ENCODE measurements around the gene MYO16.

MYO16 gene

GRCh38 chr13:109139346-109139745, 509.9 kb downstream of the MYO16 start:
- DNase-seq, result no peak

- no peak for DNase-seq
These were observed 510.6 kb downstream of the MYO16 start for GRCh38 chr13:109140054-109140453.

- DNase-seq, result no peak
These were observed 511.3 kb downstream of the MYO16 start for GRCh38 chr13:109140479-109141349.

- DNase-seq, result no peak
These were observed 512.3 kb downstream of the MYO16 start for GRCh38 chr13:109141706-109142105.

- DNase-seq, result no peak
These were observed 515.5 kb downstream of the MYO16 start for GRCh38 chr13:109144693-109145437.

- peak; percentile 40 to 64 for DNase-seq
These were observed 516.2 kb downstream of the MYO16 start for GRCh38 chr13:109145631-109146030.

GRCh38 chr13:109146393-109146792, 517.0 kb downstream of the MYO16 start:
- no peak for DNase-seq

- no peak for DNase-seq
These were observed 517.7 kb downstream of the MYO16 start for GRCh38 chr13:109146912-109147647.

- no peak for DNase-seq
These were observed 518.8 kb downstream of the MYO16 start for GRCh38 chr13:109148243-109148642.

- DNase-seq, result peak in 1 of 2 experiments; percentile 28
These were observed 521.3 kb downstream of the MYO16 start for GRCh38 chr13:109150696-109151095.

GRCh38 chr13:109151255-109151654, 521.8 kb downstream of the MYO16 start:
- no peak for DNase-seq

- no peak for DNase-seq
These were observed 522.3 kb downstream of the MYO16 start for GRCh38 chr13:109151696-109152095.

- DNase-seq, result no peak
These were observed 523.0 kb downstream of the MYO16 start for GRCh38 chr13:109152311-109152820.

GRCh38 chr13:109152941-109153340, 523.5 kb downstream of the MYO16 start:
- no peak for DNase-seq

GRCh38 chr13:109154146-109154545, 524.7 kb downstream of the MYO16 start:
- DNase-seq, result no peak

- DNase-seq, result no peak
These were observed 525.1 kb downstream of the MYO16 start for GRCh38 chr13:109154546-109154945.

GRCh38 chr13:109154966-109155761, 525.8 kb downstream of the MYO16 start:
- DNase-seq, result no peak

GRCh38 chr13:109156181-109156935, 526.9 kb downstream of the MYO16 start:
- DNase-seq, result no peak

- no peak for DNase-seq
These were observed 527.9 kb downstream of the MYO16 start for GRCh38 chr13:109157275-109157674.

GRCh38 chr13:109158383-109158782, 529.0 kb downstream of the MYO16 start:
- DNase-seq, result no peak

GRCh38 chr13:109159650-109160309, 530.4 kb downstream of the MYO16 start:
- DNase-seq, result no peak
